ENCODE results near the gene EMC1.
A peak's percentile ranks its signal among the peaks of the same experiment; 100 is the strongest.
"Not testable (repeated sequence)": the region's sequence is repeated elsewhere in the genome, so short reads cannot be mapped to it uniquely, and the experiment has no call there.

The EMC1 gene

DNA sequence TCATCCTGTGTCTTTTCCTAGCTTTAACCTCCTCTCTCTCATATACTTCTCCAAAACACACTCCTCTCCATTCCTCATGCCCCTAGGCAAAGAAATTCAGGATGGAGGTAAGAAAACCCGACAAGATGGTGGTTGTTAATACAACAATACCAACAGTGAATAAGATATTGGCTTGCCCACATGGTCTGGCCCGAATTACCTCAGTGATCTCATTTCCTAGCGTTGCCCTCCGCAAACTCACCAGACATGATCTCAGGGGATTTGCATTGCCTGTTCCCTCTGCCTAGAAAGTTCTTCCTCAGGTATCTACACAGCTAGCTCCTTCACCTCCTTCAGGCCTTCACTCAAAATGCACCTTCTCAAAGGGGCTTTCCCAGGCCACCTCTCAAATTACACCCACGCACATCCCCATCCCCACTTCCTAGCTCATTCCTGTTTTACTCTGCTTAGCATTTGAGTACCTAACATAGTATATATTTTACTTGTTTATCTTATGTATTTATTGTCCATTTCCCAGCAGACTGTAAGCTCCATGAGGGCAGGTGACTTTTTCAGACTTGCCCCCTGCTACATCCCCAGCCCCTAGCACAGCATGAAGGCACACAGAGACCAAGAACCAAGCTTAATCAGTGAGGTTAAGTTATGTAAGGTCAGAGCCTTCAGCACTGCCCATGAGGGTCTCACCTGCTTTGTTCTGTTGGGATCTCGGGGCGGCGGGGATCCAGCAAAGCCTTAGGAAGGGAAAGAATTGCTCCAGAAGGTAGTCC is 31.1 kb downstream of the EMC1 start:
- FAIRE-seq (no peak), DNase-seq (ENCODE audit: insufficient read length, low spot score) (no peak)

DNA sequence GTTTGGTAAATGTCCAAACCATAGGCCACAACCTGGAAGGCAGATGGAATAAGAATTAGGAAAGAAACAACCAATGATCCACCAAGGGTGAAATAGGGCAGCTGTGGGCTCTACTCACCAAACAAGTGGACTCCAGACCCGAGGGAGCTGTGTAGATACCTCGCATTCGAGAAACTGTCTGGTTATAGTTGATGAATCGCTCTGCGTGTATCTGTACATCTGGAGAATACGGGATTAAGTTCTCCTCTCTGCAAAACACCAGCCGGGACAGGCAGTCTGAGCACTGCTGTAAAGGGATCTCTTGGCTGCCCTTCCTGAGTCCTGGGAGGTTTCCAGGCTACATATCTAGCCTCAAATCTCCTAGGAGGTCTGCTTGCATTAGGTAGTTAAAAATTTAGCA is 31.9 kb downstream of the EMC1 start:
- no peak for DNase-seq (ENCODE audit: insufficient read length, low spot score)
- no peak for FAIRE-seq

DNA sequence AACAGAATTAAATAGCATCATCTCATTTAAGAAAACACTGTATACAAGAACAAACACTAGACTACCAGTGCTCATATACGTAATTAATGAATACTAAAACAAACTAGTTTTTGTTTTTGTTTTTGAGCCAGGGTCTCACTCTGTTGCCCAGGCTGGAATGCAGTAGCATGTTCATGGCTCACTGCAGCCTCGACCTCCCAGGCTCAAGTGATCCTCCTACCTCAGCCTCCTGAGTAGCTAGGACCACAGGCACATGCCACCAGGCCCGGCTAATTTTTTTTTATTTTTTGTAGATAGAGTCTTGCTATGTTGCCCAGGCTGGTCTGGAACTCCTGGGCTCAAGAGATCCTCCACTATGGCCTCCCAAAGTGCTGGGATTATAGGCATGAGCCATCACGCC is 34.7 kb downstream of the EMC1 start:
- not testable (repeated sequence) for FAIRE-seq; DNase-seq (ENCODE audit: insufficient read length, low spot score)

DNA sequence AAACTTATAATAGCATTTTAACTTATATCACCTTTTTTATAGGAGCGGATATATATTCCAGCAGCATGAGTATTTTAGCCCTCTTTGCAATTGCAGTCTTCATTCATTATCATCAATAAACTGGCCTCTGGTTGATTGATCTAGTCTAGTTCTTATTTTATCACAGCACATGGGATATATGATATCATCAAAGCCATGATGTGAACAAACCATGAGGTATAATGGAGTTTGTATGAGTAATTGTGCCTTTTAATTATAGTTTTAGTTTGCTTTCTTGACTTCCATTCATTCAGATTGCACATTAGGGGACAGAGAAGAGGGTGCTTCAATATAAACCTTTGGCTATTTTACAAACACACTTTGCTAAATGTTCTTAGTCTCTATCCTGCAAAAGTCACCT is 37.7 kb downstream of the EMC1 start:
- DNase-seq (ENCODE audit: insufficient read length, low spot score) = no peak
- FAIRE-seq = peak; percentile 53

DNA sequence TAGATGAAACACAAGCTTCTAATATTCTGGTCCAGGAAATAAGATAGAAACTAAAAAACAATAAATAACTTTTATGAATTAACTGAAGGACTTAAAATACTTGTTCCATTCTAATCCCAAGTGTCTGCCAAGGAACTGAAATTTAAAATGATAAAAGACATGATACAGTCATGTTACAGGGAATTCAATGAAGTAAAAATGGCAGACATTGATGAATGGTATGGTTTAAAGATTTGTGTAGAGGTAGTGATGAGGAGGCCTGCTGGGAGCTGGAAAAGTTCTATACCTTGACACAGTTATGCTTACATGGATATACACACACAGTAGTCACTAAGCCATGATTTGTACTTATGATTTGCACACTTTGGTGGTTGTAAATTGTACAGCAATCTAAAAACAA is 39.2 kb downstream of the EMC1 start:
- DNase-seq (ENCODE audit: insufficient read length, low spot score) (no peak), FAIRE-seq (no peak)

- FAIRE-seq = no peak
- no peak for DNase-seq (ENCODE audit: insufficient read length, low spot score)
These were observed 40.4 kb downstream of the EMC1 start for GRCh38 chr1:19210772-19211549.

- DNase-seq (ENCODE audit: insufficient read length, low spot score) (peak; percentile 77), FAIRE-seq (peak; percentile 96)
These were observed 41.1 kb downstream of the EMC1 start, which contains the start of gene UBR4 for GRCh38 chr1:19209990-19210771. UBR4 (minus strand) TSS chr1:19210266; CDS start chr1:19210248, 18 bp downstream.

- FAIRE-seq = peak; percentile 8
- peak; percentile 20 for DNase-seq (ENCODE audit: insufficient read length, low spot score)
These were observed 41.8 kb downstream of the EMC1 start for GRCh38 chr1:19209439-19209989.

DNA sequence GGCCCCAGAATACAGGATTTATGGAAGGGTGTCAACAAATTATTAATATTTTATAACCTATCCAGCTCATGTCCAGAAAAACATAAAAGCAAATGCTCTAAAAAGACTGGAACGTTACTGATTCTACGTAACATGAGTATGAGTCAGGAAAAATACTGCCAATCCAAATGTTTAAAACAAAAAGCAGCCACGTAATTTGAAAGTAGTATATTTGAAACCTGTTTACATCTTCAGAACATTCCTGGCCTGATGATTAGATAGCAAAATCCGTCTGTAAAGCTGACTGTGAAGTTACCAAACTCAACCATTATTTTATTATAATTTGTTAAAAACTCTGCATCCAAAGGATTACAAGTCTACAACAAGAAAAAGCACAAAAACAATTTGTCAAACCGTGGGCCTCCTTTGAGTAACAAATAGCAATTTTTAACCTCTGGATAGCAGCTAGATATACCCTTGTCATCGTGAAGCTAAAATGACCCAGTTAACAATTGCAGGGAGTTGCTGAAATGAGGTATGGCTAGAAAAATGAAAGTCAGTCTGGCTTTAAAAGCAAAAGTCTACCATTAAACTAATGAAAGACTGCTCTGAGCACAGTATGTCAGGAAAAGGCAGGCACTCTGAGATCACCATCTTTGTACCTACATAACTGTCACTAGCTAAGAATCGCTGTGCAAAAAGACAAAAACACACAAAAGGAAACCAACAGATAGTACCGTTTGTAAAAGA is 42.5 kb downstream of the EMC1 start:
- FAIRE-seq (peak; percentile 14), DNase-seq (ENCODE audit: insufficient read length, low spot score) (no peak)

- FAIRE-seq (no peak), DNase-seq (ENCODE audit: insufficient read length, low spot score) (no peak)
These were observed 44.4 kb downstream of the EMC1 start for GRCh38 chr1:19206947-19207346.

DNA sequence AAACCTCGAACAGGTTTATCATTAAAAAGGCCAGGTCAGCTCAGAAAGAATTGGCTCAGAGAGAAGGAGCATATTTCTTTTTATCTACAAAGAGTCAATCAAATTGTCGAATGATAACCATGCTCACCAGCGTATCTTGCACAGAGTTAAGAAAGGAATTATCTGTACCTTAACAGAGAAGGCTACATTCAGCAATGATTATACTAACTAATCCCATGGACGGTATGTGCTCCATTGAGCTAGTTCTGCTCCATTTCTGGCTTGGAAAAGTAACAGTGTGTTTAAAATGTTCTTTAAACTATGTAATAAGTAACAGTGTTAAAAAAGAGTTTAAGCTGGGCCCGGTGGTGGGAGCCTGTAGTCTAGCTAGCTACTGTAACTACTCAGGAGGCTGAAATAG is 45.5 kb downstream of the EMC1 start:
- DNase-seq (ENCODE audit: insufficient read length, low spot score) = no peak

GRCh38 chr1:19205403-19205802 is 45.9 kb downstream of the EMC1 start:
- no peak for DNase-seq (ENCODE audit: insufficient read length, low spot score)
- no peak for FAIRE-seq

More for the DNA sequence above, 45.5 kb downstream of the EMC1 start:
- no peak for FAIRE-seq

GRCh38 chr1:19204446-19205266 is 46.7 kb downstream of the EMC1 start:
- FAIRE-seq (no peak), DNase-seq (ENCODE audit: insufficient read length, low spot score) (no peak)

GRCh38 chr1:19203440-19203839 is 47.9 kb downstream of the EMC1 start:
- no peak for DNase-seq (ENCODE audit: insufficient read length, low spot score)
- FAIRE-seq = no peak

DNA sequence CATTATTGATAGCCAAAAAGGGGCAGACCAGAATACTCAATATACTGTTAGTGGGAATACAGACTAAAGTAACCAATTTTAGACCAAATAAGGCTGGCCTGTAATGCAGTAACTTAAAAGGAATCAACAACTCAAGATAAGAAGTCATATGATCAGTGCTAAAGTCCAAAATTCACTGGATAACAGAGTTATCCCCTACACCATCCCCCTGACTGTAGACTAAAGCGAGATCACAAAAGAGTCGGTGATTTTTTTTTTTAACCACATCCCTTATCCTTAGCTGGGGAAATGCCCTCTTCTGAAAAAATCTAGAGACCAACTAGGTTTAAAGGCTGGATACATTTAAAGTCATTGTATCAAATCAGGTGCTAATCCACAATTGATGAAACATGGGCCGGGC is 48.9 kb downstream of the EMC1 start:
- DNase-seq (ENCODE audit: insufficient read length, low spot score) = no peak
- no peak for FAIRE-seq

DNA sequence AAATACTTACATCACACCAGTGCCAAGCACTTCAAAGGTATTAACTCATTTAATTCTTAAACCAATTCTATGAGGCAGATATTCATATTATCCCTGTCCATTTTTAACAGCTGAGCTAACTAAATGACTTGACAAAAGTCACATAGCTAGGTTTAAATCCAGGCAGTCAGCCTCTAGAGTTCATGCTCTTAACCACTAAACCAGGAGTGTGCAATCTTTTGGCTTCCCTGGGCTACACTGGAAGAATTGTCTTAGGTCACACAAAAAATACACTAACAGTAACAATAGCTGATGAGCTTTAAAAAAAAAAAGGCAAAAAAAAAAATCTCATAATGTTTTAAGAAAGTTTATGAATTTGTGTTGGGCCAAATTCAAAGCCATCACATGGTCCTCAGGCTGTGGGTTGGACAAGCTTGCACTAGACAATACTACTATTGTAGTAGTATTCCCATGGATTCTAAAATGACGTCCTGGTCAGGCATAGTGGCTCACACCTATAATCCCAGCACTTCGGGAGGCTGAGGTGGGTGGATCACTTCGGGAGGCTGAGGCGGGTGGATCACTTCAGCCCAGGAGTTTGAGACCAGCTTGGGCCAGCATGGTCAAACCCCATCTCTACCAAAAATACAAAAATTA is 51.2 kb downstream of the EMC1 start:
- FAIRE-seq (no peak), DNase-seq (ENCODE audit: insufficient read length, low spot score) (no peak)

DNA sequence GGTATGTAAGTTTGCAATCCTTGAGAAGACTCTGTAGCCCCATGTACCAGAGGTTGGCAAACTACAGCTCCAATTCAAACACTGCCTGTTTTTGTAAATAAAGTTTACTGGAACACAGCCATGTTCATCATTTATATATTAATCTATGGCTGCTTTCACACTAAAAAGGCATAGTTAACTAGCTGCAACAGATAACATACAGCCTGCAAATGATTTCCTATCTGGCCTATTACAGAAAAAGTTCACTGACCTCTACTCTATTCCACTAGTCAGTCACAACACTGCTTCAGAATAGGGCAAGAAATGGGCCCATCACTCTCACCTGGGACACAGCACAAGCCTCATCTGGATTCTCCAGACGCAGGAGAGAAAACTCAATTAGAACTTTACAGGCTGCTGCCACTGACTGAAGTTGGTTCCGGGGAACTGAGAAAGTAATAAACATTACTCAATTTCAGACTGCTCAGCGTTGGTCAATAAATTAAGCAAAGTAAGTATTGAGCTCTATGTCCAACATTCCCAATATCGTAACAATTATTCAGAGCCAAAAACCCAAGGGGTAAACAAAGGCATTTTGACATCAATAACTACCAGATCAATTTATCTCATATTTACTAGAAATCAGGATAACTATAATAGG is 51.9 kb downstream of the EMC1 start:
- no peak for FAIRE-seq
- DNase-seq (ENCODE audit: insufficient read length, low spot score) = no peak

DNA sequence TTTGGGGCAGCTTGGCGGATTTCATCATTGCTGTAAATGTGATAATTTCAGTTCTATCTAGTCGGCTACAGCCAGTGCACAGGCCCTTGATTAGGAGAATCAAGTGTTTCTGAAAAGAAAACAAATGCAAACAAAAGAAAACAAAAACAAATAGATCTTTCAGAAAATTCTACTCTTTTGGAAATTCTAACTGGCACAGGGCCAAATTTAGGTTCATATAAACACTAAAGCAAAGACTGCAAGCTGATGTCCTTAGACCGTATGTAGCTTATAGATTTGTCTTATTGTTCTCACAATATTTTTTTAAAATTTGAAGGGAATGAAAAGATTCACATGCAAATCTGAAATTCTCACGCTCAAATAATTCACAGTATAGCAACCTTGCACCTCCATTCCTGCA is 52.5 kb downstream of the EMC1 start:
- DNase-seq (ENCODE audit: insufficient read length, low spot score) = no peak
- no peak for FAIRE-seq
